ENCODE data around the gene HEATR3. TPM values are rescaled to one million over a fixed set of nuclear protein-coding genes. Genes with fewer than 3 reads are reported as not detected.

HEATR3 gene
- total and polyA plus RNA-seq, 2 of the 13 experiments (the other 11 are each of a cell fraction or from before 2014, with no cell fraction given) = 22.4 to 52.4 TPM

DNA sequence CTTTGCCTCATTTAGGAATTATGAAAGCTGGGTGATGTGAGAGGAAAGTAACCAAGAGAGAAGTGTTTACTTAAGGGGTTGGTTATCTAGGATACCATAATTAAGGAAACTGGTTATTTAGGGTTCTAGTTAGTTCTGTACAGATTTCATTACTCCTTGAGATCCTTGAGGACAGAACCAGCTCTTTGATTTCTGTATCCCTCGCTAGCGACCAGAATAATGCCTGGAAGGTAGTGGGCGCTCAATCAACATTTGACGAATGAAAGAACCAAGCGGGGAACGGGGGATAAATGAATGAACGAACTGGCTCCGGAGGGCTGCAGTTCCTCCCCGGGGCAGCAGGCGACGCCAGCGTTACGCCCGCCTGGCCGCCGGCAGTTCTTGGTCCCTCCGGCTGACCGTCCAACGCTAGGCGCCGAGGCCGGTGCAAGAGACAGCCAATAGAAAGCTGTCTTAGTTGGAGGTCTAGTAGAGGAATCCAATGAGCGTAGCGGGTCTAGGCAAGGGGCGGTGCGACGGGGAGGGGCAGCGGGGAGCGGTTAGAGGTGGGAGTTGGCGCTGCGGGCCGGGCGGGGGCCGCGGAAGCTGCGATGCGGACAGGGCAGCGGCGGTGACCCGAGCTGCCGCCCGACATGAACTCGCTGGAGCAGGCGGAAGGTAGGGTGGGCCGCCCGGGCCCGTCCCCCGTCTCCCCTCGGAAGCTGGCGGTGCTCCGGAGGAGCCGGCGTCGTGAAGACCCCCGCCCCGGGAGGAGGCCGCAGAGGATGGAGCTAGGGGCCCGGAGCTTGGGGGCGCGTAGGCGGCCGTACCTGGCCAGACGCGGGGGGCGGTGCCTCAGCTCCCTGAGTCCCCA is 40.9 kb upstream of the HEATR3 start, which contains the start of gene CNEP1R1 (continued):
- TF ChIP-seq SNAPC4 (CRISPR knock-in tag; IDR thresholded peaks at IDR 0.05) (peak; percentile 84; the same call in 1 of the 2 replicates), ZNF180 (CRISPR knock-in tag; IDR thresholded peaks at IDR 0.05; ENCODE audit: borderline replicate concordance, low read depth) (no peak), ZNF512B (CRISPR knock-in tag; IDR thresholded peaks at IDR 0.05; ENCODE audit: borderline replicate concordance) (peak; percentile 12; the same call in 1 of the 2 replicates), ZSCAN30 (CRISPR knock-in tag; IDR thresholded peaks at IDR 0.05) (no peak), ZNF75D (CRISPR knock-in tag; IDR thresholded peaks at IDR 0.05; ENCODE audit: borderline replicate concordance) (no peak)
- TF ChIP-seq, protein P1, sequence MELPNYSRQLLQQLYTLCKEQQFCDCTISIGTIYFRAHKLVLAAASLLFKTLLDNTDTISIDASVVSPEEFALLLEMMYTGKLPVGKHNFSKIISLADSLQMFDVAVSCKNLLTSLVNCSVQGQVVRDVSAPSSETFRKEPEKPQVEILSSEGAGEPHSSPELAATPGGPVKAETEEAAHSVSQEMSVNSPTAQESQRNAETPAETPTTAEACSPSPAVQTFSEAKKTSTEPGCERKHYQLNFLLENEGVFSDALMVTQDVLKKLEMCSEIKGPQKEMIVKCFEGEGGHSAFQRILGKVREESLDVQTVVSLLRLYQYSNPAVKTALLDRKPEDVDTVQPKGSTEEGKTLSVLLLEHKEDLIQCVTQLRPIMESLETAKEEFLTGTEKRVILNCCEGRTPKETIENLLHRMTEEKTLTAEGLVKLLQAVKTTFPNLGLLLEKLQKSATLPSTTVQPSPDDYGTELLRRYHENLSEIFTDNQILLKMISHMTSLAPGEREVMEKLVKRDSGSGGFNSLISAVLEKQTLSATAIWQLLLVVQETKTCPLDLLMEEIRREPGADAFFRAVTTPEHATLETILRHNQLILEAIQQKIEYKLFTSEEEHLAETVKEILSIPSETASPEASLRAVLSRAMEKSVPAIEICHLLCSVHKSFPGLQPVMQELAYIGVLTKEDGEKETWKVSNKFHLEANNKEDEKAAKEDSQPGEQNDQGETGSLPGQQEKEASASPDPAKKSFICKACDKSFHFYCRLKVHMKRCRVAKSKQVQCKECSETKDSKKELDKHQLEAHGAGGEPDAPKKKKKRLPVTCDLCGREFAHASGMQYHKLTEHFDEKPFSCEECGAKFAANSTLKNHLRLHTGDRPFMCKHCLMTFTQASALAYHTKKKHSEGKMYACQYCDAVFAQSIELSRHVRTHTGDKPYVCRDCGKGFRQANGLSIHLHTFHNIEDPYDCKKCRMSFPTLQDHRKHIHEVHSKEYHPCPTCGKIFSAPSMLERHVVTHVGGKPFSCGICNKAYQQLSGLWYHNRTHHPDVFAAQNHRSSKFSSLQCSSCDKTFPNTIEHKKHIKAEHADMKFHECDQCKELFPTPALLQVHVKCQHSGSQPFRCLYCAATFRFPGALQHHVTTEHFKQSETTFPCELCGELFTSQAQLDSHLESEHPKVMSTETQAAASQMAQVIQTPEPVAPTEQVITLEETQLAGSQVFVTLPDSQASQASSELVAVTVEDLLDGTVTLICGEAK (IDR thresholded peaks at IDR 0.05) = no peak
- TF ChIP-seq, protein P1 (CRISPR knock-in tag; IDR thresholded peaks at IDR 0.05) = peak; percentile 90
- TF ChIP-seq, protein P2, sequence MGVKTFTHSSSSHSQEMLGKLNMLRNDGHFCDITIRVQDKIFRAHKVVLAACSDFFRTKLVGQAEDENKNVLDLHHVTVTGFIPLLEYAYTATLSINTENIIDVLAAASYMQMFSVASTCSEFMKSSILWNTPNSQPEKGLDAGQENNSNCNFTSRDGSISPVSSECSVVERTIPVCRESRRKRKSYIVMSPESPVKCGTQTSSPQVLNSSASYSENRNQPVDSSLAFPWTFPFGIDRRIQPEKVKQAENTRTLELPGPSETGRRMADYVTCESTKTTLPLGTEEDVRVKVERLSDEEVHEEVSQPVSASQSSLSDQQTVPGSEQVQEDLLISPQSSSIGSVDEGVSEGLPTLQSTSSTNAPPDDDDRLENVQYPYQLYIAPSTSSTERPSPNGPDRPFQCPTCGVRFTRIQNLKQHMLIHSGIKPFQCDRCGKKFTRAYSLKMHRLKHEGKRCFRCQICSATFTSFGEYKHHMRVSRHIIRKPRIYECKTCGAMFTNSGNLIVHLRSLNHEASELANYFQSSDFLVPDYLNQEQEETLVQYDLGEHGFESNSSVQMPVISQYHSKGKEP (CRISPR knock-in tag; IDR thresholded peaks at IDR 0.05) = no peak

Data from HepG2 (cell line).